Body of pancreas (tissue), 4 donors: ENCODE data around the gene TGM4. TPM values are rescaled to one million over a fixed set of nuclear protein-coding genes. Genes with fewer than 3 reads are reported as not detected.

Experiments
- ATAC-seq: fragments of 150-250 bp; one replicate; pipeline ENCODE4 v1.9.1; 2016
- DNase-seq, 4 donors: peaks; one replicate each; pipeline ENCODE4 v3.0.0-alpha.2; 2019
- H3K27ac ChIP-seq, 4 donors: fragments of 200-600 bp; sonication (generic); 1 replicate in 3 of 4; 2 replicates in 1 of 4; pipeline versions ENCODE4 v1.5.1 to v1.6.1; 2016 to 2019; ENCODE audit warnings: mild to moderate bottlenecking in 1 of 4, mixed read lengths in 1 of 4, moderate library complexity in 1 of 4
- H3K27me3 ChIP-seq, 2 donors: fragments of 200-600 bp; sonication (generic); one replicate each; pipeline ENCODE4 v1.6.0; 2016; ENCODE audit warnings: mild to moderate bottlenecking in 1 of 2
- H3K36me3 ChIP-seq, 2 donors: fragments of 200-600 bp; sonication (generic); replicated peaks in 1 of 2; 2 replicates each; pipeline ENCODE4 v1.5.1; 2016; ENCODE audit warnings: low read depth in 2 of 2; ENCODE audit not compliant: insufficient read depth in 1 of 2
- H3K4me1 ChIP-seq: fragments of 200-600 bp; sonication (generic); one replicate; pipeline ENCODE4 v1.6.0; 2016
- H3K4me3 ChIP-seq, 2 donors: fragments of 200-600 bp; sonication (generic); 1 replicate in 1 of 2; 2 replicates in 1 of 2; pipeline ENCODE4 v1.5.1; 2016 to 2019
- H3K9me3 ChIP-seq, 3 donors: fragments of 200-600 bp; sonication (generic); 1 replicate in 2 of 3; 2 replicates in 1 of 3; pipeline ENCODE4 v1.5.1; 2016
- POLR2A ChIP-seq, 3 donors: fragments of 450-650 bp; IDR thresholded peaks; one replicate each; pipeline ENCODE4 v1.6.1; 2016; ENCODE audit warnings: antibody characterized with exemption in 3 of 3, mild to moderate bottlenecking in 2 of 3
- WGBS, 2 donors: methylation state at CpG; one replicate each; pipeline ENCODE4 v1.1.5; 2017; 5-methylcytosine and 5-hydroxymethylcytosine counted together
- intact Hi-C: fragments of 100-400 bp; cut with DNase I; formaldehyde crosslinking; loops from one replicate; pipeline ENCODE4 v1.15.1; 2023
- microRNA counts, 2 donors: library from miRNA; unstranded; fragments of <30 nt; microRNA quantifications; one replicate each; lab custom pipeline; 2017
- total RNA-seq, 2 donors: library from RNA; depleted of rRNA; stranded (reverse); fragments of >200 nt; gene quantifications; one replicate each; pipeline ENCODE4 v1.1.0, GENCODE V29; 2016
- TF ChIP-seq, protein P1 (sequence below), 7 experiments: fragments of 450-650 bp in 4 of 7; fragments of 200-600 bp in 3 of 7; sonication (generic) in 3 of 7; IDR thresholded peaks; one replicate each; pipeline ENCODE4 v1.5.1; 2016 to 2019; ENCODE audit warnings: antibody characterized with exemption in 7 of 7

Gene TGM4
- total RNA-seq, 2 donors from 2014 or later, result not detected

DNA sequence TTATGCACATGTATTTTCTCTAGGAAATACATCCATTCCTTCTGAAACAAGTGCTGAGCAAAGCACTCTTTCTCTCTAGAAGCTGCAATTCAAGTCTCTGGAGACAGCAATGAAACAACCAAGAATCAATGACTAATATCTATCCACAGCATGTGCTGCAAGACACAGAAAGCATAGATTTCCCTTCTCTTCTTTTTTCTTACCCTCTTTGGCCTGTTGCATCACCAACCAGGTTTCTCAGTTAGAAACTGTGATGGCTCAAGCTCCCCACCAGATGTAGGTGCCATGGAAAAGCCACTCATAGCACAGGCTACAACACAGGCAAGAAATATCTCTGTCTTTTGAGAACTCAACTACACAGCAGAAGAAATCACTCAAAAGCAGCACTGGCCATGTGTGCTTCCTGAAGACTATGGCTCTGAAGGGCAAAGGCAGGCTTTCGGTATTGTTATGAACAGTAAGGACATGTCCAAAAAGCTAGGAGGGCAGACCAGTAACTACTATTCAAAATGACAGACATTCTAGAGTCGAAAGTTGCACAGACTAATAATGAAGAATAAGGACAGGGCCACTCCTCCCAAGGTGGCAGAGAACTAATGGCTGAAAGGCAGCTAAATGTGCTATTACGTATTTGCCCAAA lies 86.1 kb downstream of the TGM4 start:
- DNase-seq, result no peak
- no peak for TF ChIP-seq POLR2A (IDR thresholded peaks at IDR 0.05)
- TF ChIP-seq, protein P1, sequence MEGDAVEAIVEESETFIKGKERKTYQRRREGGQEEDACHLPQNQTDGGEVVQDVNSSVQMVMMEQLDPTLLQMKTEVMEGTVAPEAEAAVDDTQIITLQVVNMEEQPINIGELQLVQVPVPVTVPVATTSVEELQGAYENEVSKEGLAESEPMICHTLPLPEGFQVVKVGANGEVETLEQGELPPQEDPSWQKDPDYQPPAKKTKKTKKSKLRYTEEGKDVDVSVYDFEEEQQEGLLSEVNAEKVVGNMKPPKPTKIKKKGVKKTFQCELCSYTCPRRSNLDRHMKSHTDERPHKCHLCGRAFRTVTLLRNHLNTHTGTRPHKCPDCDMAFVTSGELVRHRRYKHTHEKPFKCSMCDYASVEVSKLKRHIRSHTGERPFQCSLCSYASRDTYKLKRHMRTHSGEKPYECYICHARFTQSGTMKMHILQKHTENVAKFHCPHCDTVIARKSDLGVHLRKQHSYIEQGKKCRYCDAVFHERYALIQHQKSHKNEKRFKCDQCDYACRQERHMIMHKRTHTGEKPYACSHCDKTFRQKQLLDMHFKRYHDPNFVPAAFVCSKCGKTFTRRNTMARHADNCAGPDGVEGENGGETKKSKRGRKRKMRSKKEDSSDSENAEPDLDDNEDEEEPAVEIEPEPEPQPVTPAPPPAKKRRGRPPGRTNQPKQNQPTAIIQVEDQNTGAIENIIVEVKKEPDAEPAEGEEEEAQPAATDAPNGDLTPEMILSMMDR (IDR thresholded peaks at IDR 0.05), result no peak
- H3K27ac ChIP-seq, result no peak overlapping the region
- no peaks in the 10 kb centered on the region for H3K36me3 ChIP-seq
- H3K4me1 ChIP-seq, result no peaks in the 10 kb centered on the region
- H3K27me3 ChIP-seq, result no peaks in the 10 kb centered on the region
- intact Hi-C loops, result no loop called here
- H3K4me3 ChIP-seq, result no peak overlapping the region
- WGBS, 2 donors, result 96 to 97% methylated on average over 3 of the region's 3 CpGs
- no peak for ATAC-seq
- no peaks in the 10 kb centered on the region for H3K9me3 ChIP-seq

DNA sequence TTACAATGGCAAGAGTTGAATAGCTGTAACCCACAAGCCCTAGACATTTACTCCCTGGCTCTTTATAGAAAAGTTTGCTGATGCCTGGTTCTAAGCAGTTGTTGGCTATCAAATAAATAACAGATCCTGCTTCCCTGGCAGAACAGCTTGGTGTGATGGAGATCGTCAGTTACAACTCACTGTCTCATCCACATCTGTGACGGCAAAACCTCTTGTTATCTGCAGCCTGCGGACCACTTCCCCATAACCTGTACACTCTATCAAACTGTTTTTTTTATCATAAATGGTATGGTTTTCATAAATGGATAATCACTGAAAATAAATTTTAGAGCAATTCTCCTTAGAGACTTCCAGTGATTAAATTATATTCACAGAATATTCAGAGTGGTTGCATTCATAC lies 87.5 kb downstream of the TGM4 start:
- TF ChIP-seq, protein P1 (IDR thresholded peaks at IDR 0.05), result no peak
- TF ChIP-seq POLR2A (IDR thresholded peaks at IDR 0.05), result no peak
- Histone ChIP-seq H3K36me3 (no peaks in the 10 kb centered on the region), H3K27ac (no peak overlapping the region), H3K4me1 (no peaks in the 10 kb centered on the region), H3K4me3 (no peak overlapping the region), H3K27me3 (no peaks in the 10 kb centered on the region), H3K9me3 (no peaks in the 10 kb centered on the region)
- intact Hi-C loops, result no loop called here
- 85 to 93% methylated on average over 3 of the region's 3 CpGs for WGBS, 2 donors
- ATAC-seq, result no peak
- DNase-seq, result no peak

DNA sequence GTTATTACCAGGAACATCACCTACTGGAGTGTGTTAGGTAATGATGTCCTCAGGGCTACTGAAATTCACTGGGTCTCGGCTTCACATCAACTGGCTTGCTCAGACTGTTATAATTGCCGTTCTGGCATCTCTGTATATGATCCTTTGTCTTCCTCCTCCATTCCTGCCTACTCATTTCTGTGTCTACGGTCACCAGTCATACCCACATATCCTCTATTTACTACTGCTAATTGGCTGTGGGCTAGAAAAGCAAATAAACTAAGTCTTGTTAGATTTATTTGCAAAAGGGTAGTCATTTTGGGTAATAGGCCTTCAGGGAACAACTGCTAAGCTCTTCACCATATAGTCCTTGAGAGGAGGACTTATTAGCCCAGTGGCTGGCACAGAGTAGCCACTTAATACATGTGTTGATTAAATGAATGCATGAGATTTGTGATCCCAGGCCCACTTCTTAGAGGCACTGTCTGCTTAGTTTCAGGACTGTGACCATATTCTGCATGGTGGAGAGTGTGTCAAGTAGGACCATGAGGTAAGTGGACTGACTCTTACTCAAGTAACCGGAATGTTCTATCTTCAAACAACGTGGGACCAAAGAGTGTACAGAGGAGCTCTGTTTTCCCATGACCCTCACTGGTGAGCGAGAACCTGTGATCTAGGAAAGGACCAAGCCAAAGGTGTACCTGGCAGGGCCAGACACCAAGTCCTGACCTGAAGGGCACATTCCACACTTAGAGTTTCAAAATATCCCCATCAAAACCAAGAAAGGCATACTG lies 88.4 kb downstream of the TGM4 start:
- no peak for ATAC-seq
- no peak overlapping the region for H3K4me3 ChIP-seq
- H3K27ac ChIP-seq, result no peak overlapping the region
- H3K27me3 ChIP-seq, result no peaks in the 10 kb centered on the region
- TF ChIP-seq, protein P1 (IDR thresholded peaks at IDR 0.05), result no peak
- no peak for TF ChIP-seq POLR2A (IDR thresholded peaks at IDR 0.05)
- no peaks in the 10 kb centered on the region for H3K4me1 ChIP-seq
- H3K9me3 ChIP-seq, result no peaks in the 10 kb centered on the region
- no peak for DNase-seq
- intact Hi-C loops, result no loop called here
- WGBS, 2 donors, result 88 to 90% methylated on average over 6 of the region's 6 CpGs
- no peaks in the 10 kb centered on the region for H3K36me3 ChIP-seq

DNA sequence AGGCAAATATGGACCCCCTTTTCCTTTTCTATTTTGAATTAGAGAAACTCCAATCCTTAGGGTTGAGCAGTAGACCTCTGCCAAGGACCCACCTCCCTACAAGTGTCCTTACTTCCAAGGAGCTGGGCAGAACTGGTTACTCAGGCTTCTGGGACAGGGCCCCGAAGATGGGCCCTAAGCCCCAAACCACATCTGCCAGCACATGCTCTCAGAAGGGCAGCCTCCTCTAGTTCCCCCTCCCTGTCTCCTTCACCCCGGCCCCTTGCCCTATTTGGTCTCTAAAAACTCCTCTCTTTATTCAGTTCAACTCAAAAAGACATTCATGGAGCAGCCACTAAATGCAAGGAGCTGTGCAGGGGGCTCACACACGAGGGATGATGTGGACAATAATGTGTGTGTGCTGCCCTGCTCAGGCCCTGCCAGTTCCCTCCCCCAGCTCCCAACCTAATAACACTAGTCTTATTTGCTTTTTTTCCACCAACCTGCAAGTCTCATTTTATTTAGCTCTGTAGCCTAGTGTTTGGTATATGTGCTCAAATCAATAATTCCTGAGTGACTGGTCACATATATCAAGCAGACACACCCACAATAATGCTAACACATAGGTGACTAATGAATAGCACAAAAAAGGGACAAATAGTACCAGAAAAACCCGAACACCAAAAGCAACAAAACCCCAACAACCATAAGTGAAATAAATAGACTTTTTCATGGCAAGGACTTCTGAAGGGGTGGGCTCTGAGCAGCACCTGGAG lies 89.3 kb downstream of the TGM4 start:
- DNase-seq (no peak), ATAC-seq (no peak)
- H3K9me3 ChIP-seq, result no peaks in the 10 kb centered on the region
- intact Hi-C loops, result no loop called here
- whole genome bisulfite sequencing, 2 donors, result 72 to 90% methylated on average over 4 of the region's 4 CpGs
- no peak overlapping the region for H3K27ac ChIP-seq
- no peaks in the 10 kb centered on the region for H3K27me3 ChIP-seq
- H3K36me3 ChIP-seq, result no peaks in the 10 kb centered on the region
- H3K4me3 ChIP-seq, result no peak overlapping the region
- no peaks in the 10 kb centered on the region for H3K4me1 ChIP-seq
- TF ChIP-seq, protein P1 (IDR thresholded peaks at IDR 0.05), result no peak
- TF ChIP-seq POLR2A (IDR thresholded peaks at IDR 0.05), result no peak

MicroRNAs encoded within 50 kb of the gene (microRNA counts, 767-probe panel; counts per million panel counts)
- microRNA hsa-miR-564 (lab: Ali Mortazavi, UCI), result 0 to 736 counts per million in 2 donors

Other genes with a start within 250 kb of the TGM4 start
- gene ZNF197, start 249.6 kb upstream of the TGM4 start, total RNA-seq, result 10 to 100 TPM; 10.9 to 17.1 TPM
- 1 to 10 TPM; 3.1 to 7.9 TPM for gene ZNF35, start 225.9 kb upstream of the TGM4 start, total RNA-seq
- gene ZNF502, start 161.9 kb upstream of the TGM4 start, total RNA-seq, result 1 to 10 TPM; 2.3 TPM
- gene ZNF501, start 145.0 kb upstream of the TGM4 start, total RNA-seq, result 1 to 10 TPM; 3.1 to 7.6 TPM
- gene KIAA1143, start 113.0 kb upstream of the TGM4 start, total RNA-seq, result 10 to 100 TPM; 10.5 to 13.7 TPM
- under 1 TPM in 1 of 2 donors, not detected in 1; 0.78 TPM for gene KIF15, start 112.8 kb upstream of the TGM4 start, total RNA-seq
- 10 to 100 TPM; 14.3 to 18.1 TPM for gene TMEM42, start 12.7 kb upstream of the TGM4 start, total RNA-seq
- 10 to 100 TPM; 32.2 to 32.3 TPM for gene ZDHHC3, start 101.6 kb downstream of the TGM4 start, total RNA-seq
- gene EXOSC7, start 101.6 kb downstream of the TGM4 start, total RNA-seq, result 10 to 100 TPM; 18.2 to 33.6 TPM
- 10 to 100 TPM in 1 of 2 donors, 1 to 10 TPM in 1; 4.9 to 22.1 TPM for gene CLEC3B, start 151.7 kb downstream of the TGM4 start, total RNA-seq